Hematopoietic multipotent progenitor cell treated with erythropoietin and hydrocortisone succinate and interleukin-3 and kit ligand, for 15 days (in vitro differentiated cells): ENCODE results near the gene CRPPA.

Source experiments
- DNase-seq: peaks from one replicate; pipeline ENCODE4 v3.0.0-alpha.2; 2015; ENCODE audit warnings: low spot score

Gene CRPPA

GRCh38 chr7:16422917-16423316 is 1.6 kb upstream of the CRPPA start:
- DNase-seq, result no peak

- no peak for DNase-seq
Observed at GRCh38 chr7:16422103-16422435, 731 bp upstream of the CRPPA start.

GRCh38 chr7:16420649-16421332 is 547 bp downstream of the CRPPA start:
- DNase-seq, result peak; percentile 77

- DNase-seq, result no peak
Observed at GRCh38 chr7:16420329-16420648, 1.0 kb downstream of the CRPPA start.

GRCh38 chr7:16419859-16420258 is 1.5 kb downstream of the CRPPA start:
- no peak for DNase-seq

- DNase-seq, result no peak
Observed at GRCh38 chr7:16419126-16419525, 2.2 kb downstream of the CRPPA start.

- peak; percentile 6 for DNase-seq
Observed at GRCh38 chr7:16417906-16418305, 3.4 kb downstream of the CRPPA start.

- no peak for DNase-seq
Observed at GRCh38 chr7:16416289-16417282, 4.8 kb downstream of the CRPPA start.

- DNase-seq, result no peak
Observed at GRCh38 chr7:16412274-16413254, 8.8 kb downstream of the CRPPA start.

- no peak for DNase-seq
Observed at GRCh38 chr7:16411391-16411790, 9.9 kb downstream of the CRPPA start.

GRCh38 chr7:16409777-16410176 is 11.6 kb downstream of the CRPPA start:
- DNase-seq, result no peak

- no peak for DNase-seq
Observed at GRCh38 chr7:16404636-16405035, 16.7 kb downstream of the CRPPA start.

- no peak for DNase-seq
Observed at GRCh38 chr7:16403475-16403874, 17.9 kb downstream of the CRPPA start.

- DNase-seq, result no peak
Observed at GRCh38 chr7:16402940-16403339, 18.4 kb downstream of the CRPPA start.

GRCh38 chr7:16402091-16402490 is 19.2 kb downstream of the CRPPA start:
- DNase-seq, result no peak

GRCh38 chr7:16400893-16401275 is 20.5 kb downstream of the CRPPA start:
- DNase-seq, result no peak

- no peak for DNase-seq
Observed at GRCh38 chr7:16399916-16400892, 21.1 kb downstream of the CRPPA start.

GRCh38 chr7:16399265-16399831 is 22.0 kb downstream of the CRPPA start:
- no peak for DNase-seq

- no peak for DNase-seq
Observed at GRCh38 chr7:16398146-16399017, 23.0 kb downstream of the CRPPA start.
